Memory B cell (primary cell): Measurements from ENCODE around the gene BBLN.
"Not testable (repeated sequence)": the region's sequence is repeated elsewhere in the genome, so short reads cannot be mapped to it uniquely, and the experiment has no call there.

ENCODE experiments used
- ATAC-seq: fragments of 150-1000 bp; cut with Tn5 transposase; 2 replicates; pipeline ENCODE4 v1.10.0; 2021; ENCODE audit warnings: low read depth, mild to moderate bottlenecking, moderate library complexity
- DNase-seq, 2 donors: peaks; one replicate each; pipeline ENCODE4 v3.0.0; 2022; ENCODE audit warnings: low spot score in 2 of 2
- H3K27ac Mint-ChIP-seq: one replicate; pipeline ENCODE4 v1.8.0; 2022; ENCODE audit warnings: mild to moderate bottlenecking, moderate library complexity, mixed read lengths
- H3K27me3 Mint-ChIP-seq: one replicate; pipeline ENCODE4 v1.8.0; 2022; ENCODE audit warnings: mixed read lengths
- H3K36me3 Mint-ChIP-seq: one replicate; pipeline ENCODE4 v1.8.0; 2022; ENCODE audit warnings: mild to moderate bottlenecking, mixed read lengths
- H3K4me1 Mint-ChIP-seq: one replicate; pipeline ENCODE4 v1.8.0; 2022; ENCODE audit warnings: mixed read lengths
- H3K4me3 Mint-ChIP-seq: one replicate; pipeline ENCODE4 v1.8.0; 2022; ENCODE audit warnings: mild to moderate bottlenecking, moderate library complexity, mixed read lengths
- H3K9me3 Mint-ChIP-seq: one replicate; pipeline ENCODE4 v1.8.0; 2022; ENCODE audit warnings: mixed read lengths

Gene BBLN

GRCh38 chr9:128120741-128121465 lies 39.2 kb upstream of the BBLN start:
- peaks cover 8% of the 10 kb centered on the region for H3K36me3 Mint-ChIP-seq
- no peak overlapping the region for H3K27ac Mint-ChIP-seq
- H3K4me1 Mint-ChIP-seq = peaks cover 21% of the 10 kb centered on the region
- no peak overlapping the region for H3K4me3 Mint-ChIP-seq
- H3K9me3 Mint-ChIP-seq = no peaks in the 10 kb centered on the region
- no peak for ATAC-seq
- no peaks in the 10 kb centered on the region for H3K27me3 Mint-ChIP-seq
- DNase-seq = no peak

DNA sequence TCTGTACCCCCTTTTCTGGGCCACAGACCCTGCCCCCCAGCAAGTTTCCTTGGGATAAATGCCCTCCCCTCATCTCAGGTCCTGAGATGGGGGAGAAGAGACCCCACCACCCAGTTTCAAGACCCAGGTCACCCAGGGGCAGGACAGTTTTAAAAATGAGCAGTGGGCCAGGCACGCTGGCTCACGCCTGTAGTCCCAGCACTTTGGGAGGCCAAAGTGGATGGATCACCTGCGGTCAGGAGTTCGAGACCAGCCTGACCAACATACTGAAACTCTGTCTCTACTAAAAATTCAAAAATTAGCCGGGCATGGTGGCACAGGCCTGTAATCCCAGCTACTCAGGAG lies 38.6 kb upstream of the BBLN start:
- peaks cover 22% of the 10 kb centered on the region for H3K4me1 Mint-ChIP-seq
- H3K9me3 Mint-ChIP-seq = no peaks in the 10 kb centered on the region
- no peaks in the 10 kb centered on the region for H3K27me3 Mint-ChIP-seq
- H3K4me3 Mint-ChIP-seq = no peak overlapping the region
- DNase-seq (no peak), ATAC-seq (no peak)
- H3K36me3 Mint-ChIP-seq = peaks cover 8% of the 10 kb centered on the region
- H3K27ac Mint-ChIP-seq = no peak overlapping the region

- Mint-ChIP-seq H3K36me3 (peaks cover 8% of the 10 kb centered on the region), H3K4me3 (no peak overlapping the region), H3K9me3 (no peaks in the 10 kb centered on the region), H3K27me3 (no peaks in the 10 kb centered on the region), H3K4me1 (peaks cover 21% of the 10 kb centered on the region), H3K27ac (no peak overlapping the region)
- no peak for DNase-seq
- ATAC-seq = no peak
These were observed 37.9 kb upstream of the BBLN start for GRCh38 chr9:128121924-128122808.

DNA sequence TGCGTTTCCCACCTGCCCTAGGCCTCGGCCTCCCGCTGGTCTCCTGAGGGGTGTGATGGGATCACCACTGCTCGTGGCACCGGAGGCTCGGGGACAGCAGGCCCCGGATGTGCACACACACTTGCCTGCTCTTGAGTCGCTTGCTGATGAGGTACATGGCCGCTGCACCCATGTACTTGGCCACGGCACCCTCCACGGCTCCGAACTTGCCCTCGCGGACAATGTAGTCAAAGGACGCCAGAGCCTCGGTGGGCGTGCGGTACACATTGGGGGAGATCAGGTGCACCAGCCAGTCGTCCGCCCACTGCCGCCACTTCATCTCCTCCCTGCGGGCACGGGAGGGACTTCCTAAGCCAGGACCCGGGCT lies 37.3 kb upstream of the BBLN start:
- H3K4me1 Mint-ChIP-seq = peaks cover 16% of the 10 kb centered on the region
- no peak overlapping the region for H3K27ac Mint-ChIP-seq
- no peak overlapping the region for H3K4me3 Mint-ChIP-seq
- H3K9me3 Mint-ChIP-seq = no peaks in the 10 kb centered on the region
- DNase-seq (no peak), ATAC-seq (no peak)
- H3K27me3 Mint-ChIP-seq = no peaks in the 10 kb centered on the region
- peaks cover 8% of the 10 kb centered on the region for H3K36me3 Mint-ChIP-seq

DNA sequence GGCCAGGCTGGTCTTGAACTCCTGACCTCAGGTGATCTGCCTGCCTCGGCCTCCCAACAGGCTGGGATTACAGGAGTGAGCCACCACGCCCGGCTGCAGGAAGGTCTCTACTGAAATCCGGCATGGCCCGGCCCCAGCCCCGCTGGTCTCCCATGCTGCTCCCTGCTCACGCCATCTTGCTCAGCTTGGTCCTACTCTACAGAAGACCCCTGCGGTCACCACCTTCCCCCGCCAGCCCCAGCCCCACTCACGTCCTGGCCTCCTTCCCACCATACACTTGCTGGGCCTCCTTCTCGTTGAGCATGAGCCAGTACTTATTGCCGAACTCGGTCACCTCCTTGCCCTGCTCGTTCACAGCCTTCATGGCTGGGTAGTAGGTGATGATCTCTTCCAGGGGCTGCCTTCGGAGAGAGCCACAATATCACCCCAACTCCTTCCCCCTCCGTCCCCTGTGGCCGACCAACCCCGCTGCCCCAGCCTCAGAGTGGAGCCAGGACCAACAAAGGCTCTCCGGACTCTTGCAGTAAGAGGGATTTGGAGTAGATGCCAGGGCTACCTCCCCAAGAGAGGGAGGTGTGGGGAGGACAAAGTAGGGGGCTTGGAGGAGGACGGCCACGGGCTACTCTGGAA lies 36.5 kb upstream of the BBLN start:
- Mint-ChIP-seq H3K27me3 (no peaks in the 10 kb centered on the region), H3K4me3 (no peak overlapping the region), H3K27ac (no peak overlapping the region), H3K9me3 (no peaks in the 10 kb centered on the region), H3K4me1 (peaks cover 16% of the 10 kb centered on the region), H3K36me3 (peaks cover 8% of the 10 kb centered on the region)
- DNase-seq (no peak), ATAC-seq (no peak)

GRCh38 chr9:128124451-128124850 lies 35.6 kb upstream of the BBLN start:
- Mint-ChIP-seq H3K27me3 (no peaks in the 10 kb centered on the region), H3K9me3 (no peaks in the 10 kb centered on the region), H3K4me3 (no peak overlapping the region), H3K4me1 (peaks cover 19% of the 10 kb centered on the region), H3K27ac (no peak overlapping the region), H3K36me3 (peaks cover 8% of the 10 kb centered on the region)
- no peak for ATAC-seq
- no peak for DNase-seq

DNA sequence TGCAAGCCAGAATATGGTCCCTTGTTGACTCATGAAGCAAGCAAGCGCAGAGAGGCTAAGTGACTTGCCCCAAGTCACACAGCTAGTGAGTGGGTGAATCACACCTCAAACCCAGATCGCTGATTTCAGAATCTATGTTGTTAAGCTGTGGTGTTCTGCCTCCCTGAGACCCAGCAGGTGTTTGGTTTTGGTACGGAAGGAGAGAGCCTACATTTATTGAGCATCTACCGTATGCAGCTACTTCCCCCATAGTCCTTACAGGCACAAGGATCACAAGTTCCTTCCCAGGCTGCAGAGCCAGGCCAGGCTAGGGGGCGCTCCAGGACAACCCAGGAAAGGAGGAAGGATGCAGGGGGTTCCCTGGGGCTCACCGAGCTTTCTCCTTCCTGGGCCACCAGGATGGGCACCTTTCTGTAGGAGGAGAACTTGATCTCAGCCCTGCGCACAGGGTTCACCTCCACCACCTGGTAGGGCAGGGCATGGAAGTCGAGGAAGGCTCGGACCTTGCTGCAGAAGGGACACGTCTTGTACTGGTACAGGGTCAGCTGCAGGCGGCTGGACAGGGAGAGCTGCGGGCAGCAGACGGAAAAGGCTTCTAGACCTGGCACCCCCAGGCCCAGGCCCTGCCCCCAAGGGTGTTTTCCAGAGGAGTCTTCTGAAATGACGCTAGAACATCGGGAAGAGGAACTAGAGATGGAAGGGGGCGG lies 35.0 kb upstream of the BBLN start:
- H3K27me3 Mint-ChIP-seq = no peaks in the 10 kb centered on the region
- H3K36me3 Mint-ChIP-seq = peaks cover 8% of the 10 kb centered on the region
- peak overlapping the region; percentile 21 for H3K4me3 Mint-ChIP-seq
- DNase-seq = no peak
- peak overlapping the region; percentile 70 for H3K27ac Mint-ChIP-seq
- ATAC-seq = no peak
- peaks cover 19% of the 10 kb centered on the region for H3K4me1 Mint-ChIP-seq
- H3K9me3 Mint-ChIP-seq = no peaks in the 10 kb centered on the region

DNA sequence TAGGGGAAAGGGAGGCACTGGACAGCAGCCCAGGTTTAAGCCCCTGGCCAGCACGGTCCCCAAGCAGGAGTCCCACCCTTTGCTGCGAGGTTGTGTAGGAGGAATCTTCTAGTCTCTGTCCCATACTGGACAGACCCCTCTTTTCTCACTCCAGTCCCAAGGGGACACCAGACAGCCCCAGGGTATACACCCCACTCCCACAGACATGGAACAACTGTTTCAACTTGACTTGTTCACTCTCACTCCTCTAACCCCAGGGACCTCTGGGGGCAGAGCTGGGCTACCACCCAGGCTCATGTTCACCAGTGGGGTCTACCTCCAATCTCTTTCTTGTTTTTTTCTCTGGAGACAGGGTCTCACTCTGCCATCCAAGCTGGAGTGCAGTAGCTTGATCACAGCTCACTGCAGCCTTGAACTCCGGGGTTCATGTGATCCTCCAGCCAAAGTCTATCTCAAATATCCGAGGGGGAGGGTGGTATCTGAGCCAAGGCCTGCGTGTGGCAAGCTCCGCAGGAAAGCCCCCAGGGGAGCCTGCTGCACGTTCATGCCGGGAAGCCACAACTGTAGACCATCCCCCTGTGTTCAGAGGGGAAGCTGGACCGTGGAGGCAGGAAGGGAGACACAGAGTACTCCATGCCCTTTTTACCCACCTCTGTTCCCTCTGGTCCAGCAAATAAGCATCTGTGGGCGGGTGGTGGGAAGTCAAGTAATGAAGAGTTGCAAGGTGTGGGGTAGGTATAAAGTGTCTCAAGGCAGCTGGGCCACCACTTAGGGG lies 34.3 kb upstream of the BBLN start:
- Mint-ChIP-seq H3K4me3 (peak overlapping the region; percentile 81), H3K27me3 (no peaks in the 10 kb centered on the region), H3K4me1 (peaks cover 19% of the 10 kb centered on the region), H3K27ac (peak overlapping the region; percentile 70), H3K36me3 (peaks cover 8% of the 10 kb centered on the region), H3K9me3 (no peaks in the 10 kb centered on the region)
- ATAC-seq (no peak), DNase-seq (no peak)

DNA sequence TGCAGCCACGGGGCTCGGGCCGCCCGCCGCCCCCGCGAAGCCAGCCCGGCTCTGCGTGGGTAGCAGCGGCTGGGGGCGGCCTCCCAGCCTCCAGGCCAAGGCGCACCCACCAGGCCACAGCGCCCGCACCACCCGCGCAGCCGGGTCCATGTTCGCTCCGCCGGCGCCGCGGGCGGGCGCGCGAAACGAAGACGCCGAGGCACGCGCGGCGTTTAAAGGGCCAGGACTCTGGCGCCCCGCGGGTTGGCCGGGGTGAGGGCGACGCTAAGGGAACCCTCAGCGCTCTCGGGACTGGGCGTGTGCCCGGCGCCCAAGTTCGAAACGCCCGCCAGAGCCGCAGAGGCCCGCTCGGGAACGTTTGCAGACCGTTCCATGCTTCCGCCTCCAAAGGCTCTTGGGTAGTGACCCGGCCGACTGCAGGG lies 32.5 kb upstream of the BBLN start, which contains the start of gene PTGES2:
PTGES2 (minus strand) TSS at position 162 of the 422 bp plus-strand sequence; CDS start at position 150, 12 bp downstream.
- Mint-ChIP-seq H3K36me3 (peaks cover 6% of the 10 kb centered on the region), H3K27ac (peak within 1 kb of the TSS; percentile 96), H3K9me3 (no peaks in the 10 kb centered on the region), H3K27me3 (peaks cover under 1% of the 10 kb centered on the region), H3K4me3 (peak within 1 kb of the TSS; percentile 93), H3K4me1 (peaks cover 19% of the 10 kb centered on the region)
- DNase-seq (peak; percentile 79 to 88), ATAC-seq (peak; percentile 70)

DNA sequence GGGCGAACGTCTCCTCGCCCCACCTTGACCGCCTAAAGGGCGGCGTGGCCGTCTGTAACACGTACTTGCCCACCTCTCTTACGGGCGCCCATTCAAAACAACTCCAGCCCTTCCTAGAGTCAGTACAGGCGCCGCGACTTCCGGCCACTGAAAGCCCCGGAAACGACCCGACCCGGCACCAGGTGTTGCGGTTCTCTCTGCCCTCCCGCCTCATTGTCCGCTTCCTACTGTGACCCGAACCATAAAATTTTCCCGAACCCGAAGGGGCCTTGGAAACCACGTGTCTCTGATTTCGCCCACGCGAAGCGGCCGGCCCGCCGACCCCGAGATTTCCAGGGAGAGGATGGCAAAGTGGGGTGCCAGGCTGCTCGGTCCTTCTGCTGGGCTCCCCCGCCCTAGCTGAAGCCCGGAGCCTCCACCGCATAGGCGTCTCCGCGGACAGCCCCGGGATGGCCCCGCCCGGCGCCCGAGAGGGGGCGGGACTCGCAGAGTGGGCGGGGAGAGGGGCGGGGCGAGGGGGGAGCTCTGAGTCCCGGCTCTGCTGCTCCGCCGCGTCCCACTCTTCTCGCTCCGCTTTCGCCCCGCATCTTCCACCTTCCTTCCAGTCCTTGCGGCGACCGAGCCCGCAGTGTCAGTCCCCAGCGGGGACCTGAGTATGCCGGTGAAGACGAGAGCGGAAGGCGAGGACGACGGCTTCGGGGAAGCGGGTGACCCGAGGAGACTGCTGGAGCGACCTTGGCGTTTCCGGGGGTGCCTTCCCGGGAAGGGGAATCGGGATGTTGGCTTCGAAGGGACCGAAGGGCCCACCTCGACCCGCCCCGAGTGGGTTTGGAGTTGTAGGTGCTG lies 31.9 kb upstream of the BBLN start:
- Mint-ChIP-seq H3K27ac (peak overlapping the region; percentile 96), H3K36me3 (peaks cover 5% of the 10 kb centered on the region), H3K9me3 (no peaks in the 10 kb centered on the region), H3K4me3 (peak overlapping the region; percentile 93), H3K4me1 (peaks cover 19% of the 10 kb centered on the region), H3K27me3 (peaks cover 5% of the 10 kb centered on the region)
- DNase-seq (peak; percentile 89 to 96), ATAC-seq (peak; percentile 77)

- Mint-ChIP-seq H3K4me1 (peaks cover 19% of the 10 kb centered on the region), H3K4me3 (peak overlapping the region; percentile 93), H3K36me3 (no peaks in the 10 kb centered on the region), H3K9me3 (no peaks in the 10 kb centered on the region), H3K27me3 (peaks cover 5% of the 10 kb centered on the region), H3K27ac (peak overlapping the region; percentile 96)
- ATAC-seq = no peak
- DNase-seq = no peak
These were observed 31.1 kb upstream of the BBLN start for GRCh38 chr9:128128836-128129590.

DNA sequence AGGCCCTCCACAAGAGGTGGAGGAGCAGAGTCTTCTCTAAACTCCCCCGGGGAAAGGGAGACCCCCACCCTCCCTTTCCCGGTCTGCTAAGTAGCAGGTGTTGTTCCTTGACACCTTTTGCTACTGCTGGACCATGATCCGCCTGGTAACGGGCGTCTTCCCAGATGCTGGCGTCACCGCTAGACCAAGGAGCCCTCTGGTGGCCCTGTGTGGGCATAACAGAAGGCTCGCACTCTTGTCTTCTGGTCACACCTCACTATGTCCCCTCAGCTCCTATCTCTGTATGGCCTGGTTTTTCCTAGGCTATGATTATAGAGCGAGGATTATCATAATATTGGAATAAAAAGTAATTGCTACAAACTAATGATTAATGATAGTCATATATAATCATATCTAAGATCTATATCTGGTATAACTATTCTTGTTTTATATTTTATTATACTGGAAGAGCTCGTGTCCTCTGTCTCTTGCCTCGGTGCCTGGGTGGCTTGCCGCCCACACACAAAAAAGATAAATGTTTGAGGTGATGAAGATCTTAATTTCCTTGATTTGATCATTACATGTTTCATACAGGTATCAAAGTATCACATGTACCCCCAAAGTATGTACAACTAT lies 30.0 kb upstream of the BBLN start:
- not testable (repeated sequence) for H3K36me3 Mint-ChIP-seq, H3K9me3 Mint-ChIP-seq, H3K27ac Mint-ChIP-seq, ATAC-seq, H3K27me3 Mint-ChIP-seq
- DNase-seq = peak in 1 of 2 donors; percentile 35
- H3K4me1 Mint-ChIP-seq = peaks cover 15% of the 10 kb centered on the region
- peak overlapping the region; percentile 56 for H3K4me3 Mint-ChIP-seq
